CD8-positive, alpha-beta memory T cell (primary cell): Measurements from ENCODE around the gene SETD2. TPM values are rescaled to one million over a fixed set of nuclear protein-coding genes. Genes with fewer than 3 reads are reported as not detected.
A peak's percentile ranks its signal among the peaks of the same experiment; 100 is the strongest.

ENCODE experiments used
- CTCF ChIA-PET: fragments of 350-600 bp; sonication (Branson Sonifier 250); formaldehyde crosslinking; loops from one replicate; lab custom pipeline; 2021; ENCODE audit warnings: antibody characterized with exemption; lab: Charles Lee
- POLR2A ChIA-PET: fragments of 350-600 bp; sonication (Branson Sonifier 250); formaldehyde crosslinking; loops from one replicate; lab custom pipeline; 2021; ENCODE audit warnings: antibody characterized with exemption; lab: Charles Lee
- DNase-seq, 5 donors: peaks; one replicate each; pipeline versions ENCODE4 v3.0.0 to v3.0.0-alpha.2; 2020 to 2022; ENCODE audit warnings: mixed read lengths in 1 of 5
- H3K27ac ChIP-seq: one replicate; pipeline ENCODE4 v1.7.0; 2013; ENCODE audit warnings: low read depth, mild to moderate bottlenecking, low read length, moderate library complexity
- H3K27me3 ChIP-seq: 2 replicates; pipeline ENCODE4 v1.7.0; 2013; ENCODE audit warnings: low read length, mild to moderate bottlenecking; ENCODE audit not compliant: insufficient read depth, poor library complexity, severe bottlenecking
- H3K36me3 ChIP-seq: 2 replicates; pipeline ENCODE4 v1.7.0; 2013; ENCODE audit warnings: mild to moderate bottlenecking, low read length, moderate library complexity; ENCODE audit not compliant: insufficient read depth
- H3K4me1 ChIP-seq: 2 replicates; pipeline ENCODE4 v1.7.0; 2013; ENCODE audit warnings: mild to moderate bottlenecking, low read length, moderate library complexity; ENCODE audit not compliant: insufficient read depth
- H3K4me3 ChIP-seq: 2 replicates; pipeline ENCODE4 v1.7.0; 2013; ENCODE audit warnings: mild to moderate bottlenecking, low read length
- H3K9me3 ChIP-seq: 2 replicates; pipeline ENCODE4 v1.7.0; 2013; ENCODE audit warnings: mild to moderate bottlenecking, low read length
- H3K27ac Mint-ChIP-seq, 8 donors: one replicate each; pipeline ENCODE4 v1.8.0; 2020 to 2021; ENCODE audit warnings: mixed read lengths in 8 of 8, mild to moderate bottlenecking in 6 of 8, inconsistent platforms in 3 of 8, moderate library complexity in 3 of 8
- H3K27me3 Mint-ChIP-seq, 2 donors: one replicate each; pipeline ENCODE4 v1.8.0; 2020 to 2021; ENCODE audit warnings: mixed read lengths in 2 of 2, mild to moderate bottlenecking in 1 of 2, moderate library complexity in 1 of 2
- H3K36me3 Mint-ChIP-seq, 3 donors: one replicate each; pipeline ENCODE4 v1.8.0; 2020 to 2021; ENCODE audit warnings: mixed read lengths in 3 of 3, inconsistent platforms in 1 of 3, mild to moderate bottlenecking in 1 of 3
- H3K4me1 Mint-ChIP-seq, 3 donors: one replicate each; pipeline ENCODE4 v1.8.0; 2020 to 2021; ENCODE audit warnings: mixed read lengths in 3 of 3, inconsistent platforms in 1 of 3, mild to moderate bottlenecking in 1 of 3
- H3K4me3 Mint-ChIP-seq, 7 donors: one replicate each; pipeline ENCODE4 v1.8.0; 2020 to 2021; ENCODE audit warnings: mixed read lengths in 7 of 7, mild to moderate bottlenecking in 6 of 7, moderate library complexity in 4 of 7, inconsistent platforms in 2 of 7
- H3K9me3 Mint-ChIP-seq, 5 donors: one replicate each; pipeline ENCODE4 v1.8.0; 2020 to 2022; ENCODE audit warnings: mixed read lengths in 5 of 5, mild to moderate bottlenecking in 3 of 5, moderate library complexity in 2 of 5, inconsistent platforms in 1 of 5
- polyA plus RNA-seq: library from polyadenylated mRNA; unstranded; fragments of 300-500 nt; fragmentation: Illumina TruSeq; gene quantifications from one replicate; pipeline ENCODE4 v1.2.3, GENCODE V29; 2021
- total RNA-seq, 2 experiments: library from RNA; stranded (reverse); gene quantifications; one replicate each; pipeline ENCODE4 v1.2.3, GENCODE V29; 2021

The SETD2 gene
- total and polyA plus RNA-seq, 3 experiments from 2014 or later: 30.2 to 32.8 (median 32.4) TPM

DNA sequence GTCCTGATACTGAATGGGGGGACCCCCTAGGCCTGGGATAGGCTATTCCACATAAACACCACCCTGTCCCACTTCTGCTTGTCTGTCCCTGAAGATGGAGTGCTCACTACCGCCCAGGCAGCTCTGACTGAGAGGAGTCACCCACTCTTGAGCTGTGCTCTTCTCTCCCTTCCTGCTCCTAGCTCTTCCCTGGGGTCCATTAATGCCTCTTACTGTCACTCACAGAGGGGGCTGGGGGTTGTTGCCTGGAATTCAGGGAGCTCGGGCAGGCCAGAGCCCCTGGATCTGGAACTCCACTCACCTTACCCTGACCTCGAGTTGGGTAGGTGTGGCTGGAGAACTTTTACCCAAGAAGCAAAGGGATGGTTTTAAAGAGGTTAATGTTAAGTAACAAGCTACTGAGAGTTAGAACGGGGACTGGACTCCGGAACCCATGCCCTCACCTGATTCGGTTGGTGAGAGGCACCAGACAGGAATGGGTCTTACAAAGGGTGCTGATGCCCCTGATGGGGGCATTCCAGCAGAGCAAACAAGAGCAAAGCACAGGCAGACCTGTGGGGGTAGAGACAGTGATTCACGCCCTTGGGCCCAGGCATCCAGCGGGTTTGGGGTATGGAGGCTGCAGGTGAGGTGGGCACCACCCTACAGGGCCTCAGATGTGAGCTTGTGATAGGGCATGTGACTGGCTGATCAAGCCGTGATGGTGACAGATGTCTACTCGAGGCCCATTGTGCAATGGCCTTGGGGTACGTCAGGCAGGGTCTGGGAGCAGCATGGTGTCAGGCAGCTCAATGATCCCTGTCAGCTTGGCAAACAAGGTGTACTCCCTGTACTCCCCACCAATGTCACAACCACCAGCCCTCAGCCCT is 179.1 kb downstream of the SETD2 start:
- Mint-ChIP-seq H3K27me3 (no peaks in the 10 kb centered on the region), H3K4me1 (peaks cover 75 to 90% (median 86%) of the 10 kb centered on the region in 3 donors), H3K9me3 (no peaks in the 10 kb centered on the region), H3K27ac (peak overlapping the region; percentile 37 to 96 (median 88)), H3K4me3 (peak overlapping the region in 6 of 7 donors; percentile 14 to 77 (median 52)), H3K36me3 (peaks cover 0 to 23% (median 4%) of the 10 kb centered on the region in 3 donors)
- CTCF ChIA-PET: interaction anchor here (1.0 to 1.3 kb wide), 3 partner anchors 10 to 140 kb away, joined by 3 to 4 read pairs (median 3); no protein-coding TSS in a partner anchor
- H3K9me3 ChIP-seq: no peaks in the 10 kb centered on the region
- peaks cover 89% of the 10 kb centered on the region for H3K4me1 ChIP-seq
- H3K27me3 ChIP-seq: no peaks in the 10 kb centered on the region
- H3K36me3 ChIP-seq: peaks cover 6% of the 10 kb centered on the region
- H3K27ac ChIP-seq: no peak overlapping the region
- POLR2A ChIA-PET: no interaction called here
- peak in 1 of 5 donors; percentile 25 for DNase-seq
- H3K4me3 ChIP-seq: no peak overlapping the region

DNA sequence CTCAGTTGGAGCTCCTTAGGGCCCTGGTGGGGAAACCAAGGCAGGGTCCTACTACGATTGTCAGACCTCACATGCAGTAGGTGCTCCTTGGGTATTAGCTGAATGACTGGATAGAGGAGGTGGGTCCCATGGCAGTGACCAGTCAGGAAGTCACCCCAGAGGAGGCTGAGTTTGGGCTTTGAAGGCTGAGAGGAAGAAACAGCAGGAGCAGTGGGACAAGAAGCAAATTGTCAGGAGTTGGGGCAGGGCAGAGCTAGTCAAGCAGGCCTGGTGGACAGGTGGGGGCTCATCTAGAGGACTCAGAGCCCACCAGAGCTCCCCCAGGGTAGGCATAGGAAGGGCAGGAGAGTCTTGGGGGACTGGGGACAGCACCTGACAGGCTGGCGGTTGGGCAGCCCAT is 181.4 kb downstream of the SETD2 start:
- Histone ChIP-seq H3K4me3 (no peak overlapping the region), H3K27me3 (no peaks in the 10 kb centered on the region), H3K9me3 (no peaks in the 10 kb centered on the region), H3K36me3 (no peaks in the 10 kb centered on the region), H3K4me1 (peaks cover 81% of the 10 kb centered on the region), H3K27ac (no peak overlapping the region)
- Mint-ChIP-seq H3K36me3 (peaks cover 0 to 10% (median 0%) of the 10 kb centered on the region in 3 donors), H3K4me1 (peaks cover 69 to 85% (median 78%) of the 10 kb centered on the region in 3 donors), H3K4me3 (peak overlapping the region in 6 of 7 donors; percentile 18 to 52 (median 46)), H3K27me3 (no peaks in the 10 kb centered on the region), H3K27ac (peak overlapping the region; percentile 66 to 94 (median 80)), H3K9me3 (no peaks in the 10 kb centered on the region)
- ChIA-PET POLR2A (interaction anchor here (1.1 kb wide), 1 partner anchor 16 kb away, joined by 3 read pairs; no protein-coding TSS in a partner anchor), CTCF (interaction anchor here (1.0 to 1.4 kb wide), 2 partner anchors 13 to 73 kb away, joined by 3 to 4 read pairs; no protein-coding TSS in a partner anchor)
- DNase-seq: peak in 1 of 5 donors; percentile 24

DNA sequence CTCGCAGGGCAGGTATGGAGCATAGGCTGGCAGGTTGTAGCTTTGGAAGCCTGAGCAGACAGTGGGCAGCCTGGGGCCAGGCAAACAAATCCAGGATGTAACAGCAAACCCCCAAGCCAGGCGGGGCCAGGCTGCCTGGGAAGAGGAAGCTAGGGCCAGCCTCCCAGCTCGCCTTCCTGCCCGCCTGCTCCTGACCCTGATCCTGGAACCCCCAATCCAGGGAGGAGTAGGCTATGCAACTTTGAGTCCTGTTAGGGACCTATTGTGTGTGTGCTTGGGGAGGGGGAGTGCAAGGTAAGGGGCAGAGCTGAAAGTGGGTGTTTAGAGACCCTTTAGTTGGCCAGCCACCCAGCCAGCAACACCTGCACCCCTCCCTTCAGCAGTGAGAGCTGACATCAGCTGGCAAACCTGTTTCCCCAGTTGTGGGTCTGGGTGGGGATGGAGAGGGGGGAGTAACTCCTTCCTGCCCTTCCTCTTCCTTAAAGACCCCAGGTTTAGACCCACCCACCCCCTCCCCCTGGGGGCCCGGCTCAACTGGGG is 181.9 kb downstream of the SETD2 start:
- ChIA-PET CTCF (interaction anchor here (0.8 to 1.4 kb wide), 3 partner anchors 13 to 72 kb away, joined by 3 to 4 read pairs (median 3); no protein-coding TSS in a partner anchor), POLR2A (interaction anchor here (0.6 to 1.1 kb wide), 2 partner anchors 16 to 54 kb away, joined by 3 read pairs; no protein-coding TSS in a partner anchor)
- Histone ChIP-seq H3K9me3 (no peaks in the 10 kb centered on the region), H3K36me3 (no peaks in the 10 kb centered on the region), H3K4me3 (no peak overlapping the region), H3K4me1 (peaks cover 81% of the 10 kb centered on the region), H3K27me3 (no peaks in the 10 kb centered on the region), H3K27ac (no peak overlapping the region)
- peaks cover 0 to 10% (median 0%) of the 10 kb centered on the region in 3 donors for H3K36me3 Mint-ChIP-seq
- DNase-seq: peak in 1 of 5 donors; percentile 44
- H3K4me3 Mint-ChIP-seq: peak overlapping the region; percentile 56 to 94 (median 86)
- no peaks in the 10 kb centered on the region for H3K9me3 Mint-ChIP-seq
- no peaks in the 10 kb centered on the region for H3K27me3 Mint-ChIP-seq
- peaks cover 66 to 83% (median 76%) of the 10 kb centered on the region in 3 donors for H3K4me1 Mint-ChIP-seq
- peak overlapping the region; percentile 63 to 97 (median 78) for H3K27ac Mint-ChIP-seq

DNA sequence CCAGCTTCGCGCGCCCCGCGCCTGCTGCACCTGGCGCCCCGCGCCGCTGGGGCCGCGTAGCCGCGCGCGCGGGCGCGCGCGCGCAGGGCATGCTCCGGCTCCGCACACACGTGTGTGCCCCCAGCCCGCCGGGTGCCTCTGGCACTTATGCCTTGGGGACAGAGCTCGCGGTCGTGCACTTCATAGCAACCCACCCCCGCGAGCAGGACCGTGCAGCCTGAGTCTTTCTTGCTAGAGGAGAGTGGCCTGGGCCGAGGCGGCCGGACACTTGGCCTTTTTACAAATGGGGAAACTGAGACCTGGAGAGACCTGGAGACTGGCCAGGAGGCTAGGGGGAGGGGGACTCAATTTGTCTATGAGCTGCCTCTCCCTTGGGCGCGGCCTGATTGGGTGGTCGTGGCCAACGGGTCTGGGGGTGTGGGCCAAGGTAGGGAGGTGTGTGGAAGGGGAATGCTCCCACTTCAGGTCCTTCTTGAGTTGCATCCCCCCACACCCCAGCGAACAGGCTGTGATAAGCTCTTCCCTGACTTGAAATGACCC is 183.9 kb downstream of the SETD2 start:
- H3K4me1 ChIP-seq: peaks cover 66% of the 10 kb centered on the region
- H3K9me3 ChIP-seq: no peaks in the 10 kb centered on the region
- Mint-ChIP-seq H3K27ac (peak overlapping the region; percentile 61 to 97 (median 95)), H3K4me1 (peaks cover 57 to 78% (median 68%) of the 10 kb centered on the region in 3 donors), H3K36me3 (peaks cover 0 to 17% (median 0%) of the 10 kb centered on the region in 3 donors), H3K4me3 (peak overlapping the region; percentile 83 to 97 (median 90)), H3K27me3 (peaks cover 0 to 2% of the 10 kb centered on the region in 2 donors), H3K9me3 (no peaks in the 10 kb centered on the region)
- H3K36me3 ChIP-seq: no peaks in the 10 kb centered on the region
- H3K27ac ChIP-seq: peak overlapping the region; percentile 82
- peak overlapping the region; percentile 85 for H3K4me3 ChIP-seq
- no peak for DNase-seq
- CTCF ChIA-PET: interaction anchor here (0.9 to 2.4 kb wide), 8 partner anchors 12 to 84 kb away, joined by 3 to 7 read pairs (median 4); no protein-coding TSS in a partner anchor
- H3K27me3 ChIP-seq: no peaks in the 10 kb centered on the region
- POLR2A ChIA-PET: interaction anchor here (0.9 to 2.2 kb wide), 9 partner anchors 8 to 61 kb away, joined by 3 to 16 read pairs (median 5); no protein-coding TSS in a partner anchor

DNA sequence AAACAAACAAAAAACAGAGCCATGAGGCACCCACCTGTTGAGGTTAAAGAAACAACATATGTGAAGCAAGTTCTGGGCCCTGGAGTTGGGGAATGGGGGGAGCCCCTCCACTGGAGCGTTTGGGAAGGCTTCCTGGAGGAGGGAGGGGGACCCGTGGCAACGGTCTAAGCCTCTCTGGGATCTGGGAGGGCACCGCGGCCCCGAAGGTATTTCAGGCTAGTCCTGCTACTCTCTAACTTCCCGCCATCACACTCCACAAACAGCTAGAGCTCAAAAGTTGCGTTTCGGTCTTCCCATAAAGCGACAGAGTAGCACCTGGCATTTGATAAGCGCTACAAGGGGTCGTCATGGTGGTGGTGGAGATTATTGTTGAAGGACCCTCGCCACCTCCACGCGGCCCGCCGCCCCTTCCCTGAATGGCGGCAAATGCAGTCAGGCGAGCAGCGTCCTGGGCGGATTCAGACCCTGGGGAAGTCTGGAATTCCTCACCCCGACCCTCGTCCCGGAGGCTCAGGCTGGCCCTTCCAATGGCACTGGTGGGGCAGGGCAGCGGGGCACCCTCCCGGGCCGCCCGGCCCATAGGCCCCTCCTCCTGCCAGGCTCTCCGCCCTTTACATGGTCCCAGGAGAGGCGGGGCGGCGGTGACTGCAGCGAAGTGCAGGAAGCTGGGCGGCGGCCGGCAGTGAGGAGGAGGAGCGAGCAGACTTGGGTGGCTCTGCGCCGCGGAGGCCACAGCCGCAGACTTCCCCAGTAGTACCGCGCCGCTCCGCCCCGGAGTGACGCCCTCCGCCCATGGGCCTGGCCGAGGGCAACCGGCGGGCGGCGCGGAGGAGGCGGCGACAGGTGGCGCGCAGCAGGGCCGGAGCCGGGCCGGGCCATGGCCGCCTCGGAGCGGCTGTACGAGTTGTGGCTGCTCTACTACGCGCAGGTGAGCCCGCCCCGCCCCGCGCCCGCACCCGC is 184.6 kb downstream of the SETD2 start, which contains the start of gene NBEAL2:
TSS of gene NBEAL2 (plus strand) at position 682 of the 960 bp plus-strand sequence. CDS start at position 878, 196 bp downstream.
- no peaks in the 10 kb centered on the region for H3K9me3 ChIP-seq
- no peaks in the 10 kb centered on the region for H3K9me3 Mint-ChIP-seq
- H3K4me1 ChIP-seq: peaks cover 66% of the 10 kb centered on the region
- H3K4me3 Mint-ChIP-seq: peak within 1 kb of the TSS; percentile 83 to 97 (median 90)
- ChIA-PET CTCF (interaction anchor here (0.8 to 2.4 kb wide), 8 partner anchors 11 to 84 kb away, joined by 3 to 7 read pairs (median 4); no protein-coding TSS in a partner anchor), POLR2A (interaction anchor here (0.9 to 2.2 kb wide), 9 partner anchors 9 to 60 kb away, joined by 3 to 16 read pairs (median 5); no protein-coding TSS in a partner anchor)
- H3K4me3 ChIP-seq: peak within 1 kb of the TSS; percentile 85
- peak within 1 kb of the TSS; percentile 86 to 98 (median 95) for H3K27ac Mint-ChIP-seq
- H3K27me3 ChIP-seq: no peaks in the 10 kb centered on the region
- peak within 1 kb of the TSS; percentile 82 for H3K27ac ChIP-seq
- peaks cover 0 to 2% of the 10 kb centered on the region in 2 donors for H3K27me3 Mint-ChIP-seq
- H3K36me3 ChIP-seq: no peaks in the 10 kb centered on the region
- H3K36me3 Mint-ChIP-seq: peaks cover 0 to 23% (median 4%) of the 10 kb centered on the region in 3 donors
- peak; percentile 93 to 96 (median 94) for DNase-seq
- peaks cover 57 to 78% (median 68%) of the 10 kb centered on the region in 3 donors for H3K4me1 Mint-ChIP-seq

DNA sequence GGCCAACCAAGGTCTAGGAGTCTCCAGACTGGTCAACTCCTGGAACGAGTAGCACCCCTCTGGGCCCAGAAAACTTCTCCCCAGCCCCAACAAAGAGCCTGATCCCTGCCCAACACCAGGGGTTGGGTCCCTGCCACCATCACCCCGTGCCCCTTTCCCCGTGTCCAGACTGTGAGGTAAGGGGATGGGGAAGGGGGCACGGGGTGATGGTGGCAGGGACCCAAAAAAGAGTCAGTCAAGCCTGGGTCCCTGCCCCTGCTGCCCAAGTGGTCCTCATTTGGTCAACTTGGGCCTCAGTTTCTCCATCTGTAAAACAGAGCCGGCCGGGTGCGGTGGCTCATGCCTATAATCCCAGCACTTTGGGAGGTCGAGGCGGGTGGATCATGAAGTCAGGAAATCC is 185.5 kb downstream of the SETD2 start:
- Mint-ChIP-seq H3K9me3 (no peaks in the 10 kb centered on the region), H3K27ac (peak overlapping the region in 7 of 8 donors; percentile 45 to 98 (median 93)), H3K4me3 (peak overlapping the region; percentile 66 to 97 (median 88)), H3K4me1 (peaks cover 59 to 79% (median 69%) of the 10 kb centered on the region in 3 donors), H3K36me3 (peaks cover 0 to 29% (median 4%) of the 10 kb centered on the region in 3 donors), H3K27me3 (peaks cover 0 to 2% of the 10 kb centered on the region in 2 donors)
- no peak for DNase-seq
- no peaks in the 10 kb centered on the region for H3K27me3 ChIP-seq
- no peaks in the 10 kb centered on the region for H3K9me3 ChIP-seq
- POLR2A ChIA-PET: interaction anchor here (1.0 to 2.1 kb wide), 5 partner anchors 10 to 59 kb away, joined by 3 to 16 read pairs (median 6); no protein-coding TSS in a partner anchor
- no peaks in the 10 kb centered on the region for H3K36me3 ChIP-seq
- H3K4me1 ChIP-seq: peaks cover 73% of the 10 kb centered on the region
- no peak overlapping the region for H3K4me3 ChIP-seq
- H3K27ac ChIP-seq: peak overlapping the region; percentile 82
- CTCF ChIA-PET: interaction anchor here (1.1 to 2.4 kb wide), 4 partner anchors 10 to 83 kb away, joined by 3 to 7 read pairs (median 4); no protein-coding TSS in a partner anchor
